ENCODE data around the gene ZNF710. TPM values are rescaled to one million over a fixed set of nuclear protein-coding genes. Genes with fewer than 3 reads are reported as not detected.
A peak's percentile ranks its signal among the peaks of the same experiment; 100 is the strongest.

Gene ZNF710
- total RNA-seq, 1 donor, result 13.0 TPM

DNA sequence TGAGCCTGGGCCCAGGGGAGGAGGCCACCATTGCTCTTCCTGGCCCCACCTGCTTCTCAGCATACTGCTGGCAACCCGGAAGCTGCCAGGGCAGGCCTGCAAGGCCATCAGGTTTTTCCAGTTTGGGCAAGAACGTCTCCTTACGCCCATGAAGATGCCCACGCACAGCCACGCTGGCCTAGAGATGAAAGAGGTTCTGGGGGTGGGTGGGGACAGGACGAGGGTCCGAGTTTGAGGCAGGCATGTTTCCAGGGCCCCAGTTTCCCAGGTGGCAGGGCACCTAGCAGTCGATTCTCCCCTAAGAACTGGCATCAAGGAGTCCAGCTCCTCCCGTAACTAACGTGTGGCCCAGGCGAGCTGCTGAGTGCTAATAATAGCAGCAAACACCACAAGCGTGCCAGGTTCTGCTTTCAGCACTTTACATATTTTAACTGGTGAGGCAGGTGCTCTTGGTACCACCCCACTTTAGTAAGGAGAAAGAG lies 45.8 kb downstream of the ZNF710 start:
- TF ChIP-seq CTCF (IDR thresholded peaks at IDR 0.05; ENCODE audit: insufficient read depth, low read depth, low read length), result no peak
- H3K4me3 ChIP-seq (ENCODE audit: low read depth, low read length), result no peak overlapping the region
- DNase-seq (ENCODE audit: low read depth), result no peak

DNA sequence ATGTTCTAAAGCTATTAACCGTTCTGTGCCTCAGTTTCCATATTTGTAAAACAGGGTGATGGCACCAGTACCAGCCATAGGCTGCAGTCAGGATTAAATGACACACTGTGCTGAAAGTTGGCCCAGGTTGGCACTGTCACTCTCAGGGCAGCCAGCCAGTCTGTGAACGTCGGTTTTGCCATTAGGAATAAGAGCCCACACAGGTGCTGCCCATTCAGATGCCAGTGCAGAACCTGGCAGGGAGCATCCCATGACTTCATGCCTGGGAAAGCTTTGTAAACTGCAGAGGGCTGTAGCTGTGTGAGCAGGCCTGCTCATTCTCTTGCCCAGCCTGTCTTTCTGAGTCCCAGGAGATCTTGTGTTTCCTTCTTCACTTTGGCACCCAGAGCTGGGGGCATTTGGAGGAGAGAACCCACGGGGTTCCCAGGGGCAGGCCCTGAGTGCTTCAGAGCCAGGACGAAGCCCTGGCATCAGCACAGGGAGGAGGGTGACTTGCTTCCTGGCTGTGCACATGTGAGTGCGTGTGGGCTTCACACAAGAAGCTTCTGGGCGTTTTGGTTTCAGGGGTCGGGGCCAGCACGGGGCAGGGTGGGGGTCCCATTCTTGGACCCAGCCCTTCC lies 46.9 kb downstream of the ZNF710 start:
- no peak for DNase-seq (ENCODE audit: low read depth)
- no peak for TF ChIP-seq CTCF (IDR thresholded peaks at IDR 0.05; ENCODE audit: insufficient read depth, low read depth, low read length)
- H3K4me3 ChIP-seq (ENCODE audit: low read depth, low read length), result no peak overlapping the region

DNA sequence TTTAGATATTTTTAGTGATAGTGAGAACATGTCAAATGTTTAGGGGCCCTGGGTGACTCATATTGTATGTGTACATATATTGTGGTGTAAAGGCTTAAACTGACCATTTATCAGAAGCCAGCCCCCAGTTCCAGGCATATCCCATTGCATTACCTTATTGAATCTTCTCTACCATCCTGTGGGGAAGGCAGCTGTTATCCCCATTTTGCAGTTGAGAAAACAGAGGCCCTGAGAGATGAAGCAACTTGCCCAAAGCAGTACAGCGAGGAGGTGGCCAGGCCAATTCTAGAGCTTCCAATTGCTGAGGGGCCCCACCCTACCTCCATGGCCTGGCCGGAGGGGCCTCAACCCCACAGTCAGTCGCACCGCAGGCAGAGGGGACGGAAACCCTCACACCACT lies 47.9 kb downstream of the ZNF710 start:
- H3K4me3 ChIP-seq (ENCODE audit: low read depth, low read length), result no peak overlapping the region
- no peak for TF ChIP-seq CTCF (IDR thresholded peaks at IDR 0.05; ENCODE audit: insufficient read depth, low read depth, low read length)
- peak; percentile 49 for DNase-seq (ENCODE audit: low read depth)

- no peak for TF ChIP-seq CTCF (IDR thresholded peaks at IDR 0.05; ENCODE audit: insufficient read depth, low read depth, low read length)
- no peak for DNase-seq (ENCODE audit: low read depth)
Observed at GRCh38 chr15:90049666-90050604, 48.8 kb downstream of the ZNF710 start.

GRCh38 chr15:90051874-90052273 lies 50.8 kb downstream of the ZNF710 start:
- no peak for DNase-seq (ENCODE audit: low read depth)
- no peak for TF ChIP-seq CTCF (IDR thresholded peaks at IDR 0.05; ENCODE audit: insufficient read depth, low read depth, low read length)
- H3K4me3 ChIP-seq (ENCODE audit: low read depth, low read length), result no peak overlapping the region

More at GRCh38 chr15:90049666-90050604, 48.8 kb downstream of the ZNF710 start:
- H3K4me3 ChIP-seq (ENCODE audit: low read depth, low read length), result no peak overlapping the region

GRCh38 chr15:90053685-90054466 lies 52.8 kb downstream of the ZNF710 start:
- DNase-seq (ENCODE audit: low read depth), result no peak
- no peak for TF ChIP-seq CTCF (IDR thresholded peaks at IDR 0.05; ENCODE audit: insufficient read depth, low read depth, low read length)

More at GRCh38 chr15:90053685-90054466, 52.8 kb downstream of the ZNF710 start:
- no peak overlapping the region for H3K4me3 ChIP-seq (ENCODE audit: low read depth, low read length)
